HCT116 (cell line): Measurements from ENCODE around the gene TSPAN2.

Experiments used
- CEBPB ChIP-seq: IDR thresholded peaks from 2 replicates; pipeline ENCODE4 v1.6.1; 2012; ENCODE audit warnings: low read depth
- ZNF274 ChIP-seq: fragments of 200-500 bp; sonication (Bioruptor generic); IDR thresholded peaks from 2 replicates; pipeline ENCODE4 v1.6.1; 2014; ENCODE audit warnings: mild to moderate bottlenecking, low read depth, low read length, inconsistent platforms

GRCh38 chr1:115084902-115085511, 4.3 kb downstream of the TSPAN2 start:
- TF ChIP-seq ZNF274 (no peak), CEBPB (no peak)
